Neural progenitor cell (in vitro differentiated cells): ENCODE data around the gene NRF1.

Experiments used
- EZH2 ChIP-seq: fragments of 200-600 bp; sonication (generic); IDR thresholded peaks from 2 replicates; pipeline ENCODE4 v1.6.1; 2017; ENCODE audit warnings: antibody characterized with exemption, mild to moderate bottlenecking, moderate library complexity
- EZH2phosphoT487 ChIP-seq: fragments of 200-600 bp; sonication (generic); IDR thresholded peaks from 2 replicates; pipeline ENCODE4 v1.6.1; 2017; ENCODE audit warnings: antibody characterized with exemption
- TF ChIP-seq, protein P1 (sequence below): fragments of 200-600 bp; sonication (generic); IDR thresholded peaks from 2 replicates; pipeline ENCODE4 v1.5.1; 2017; ENCODE audit warnings: antibody characterized with exemption, mild to moderate bottlenecking

DNA sequence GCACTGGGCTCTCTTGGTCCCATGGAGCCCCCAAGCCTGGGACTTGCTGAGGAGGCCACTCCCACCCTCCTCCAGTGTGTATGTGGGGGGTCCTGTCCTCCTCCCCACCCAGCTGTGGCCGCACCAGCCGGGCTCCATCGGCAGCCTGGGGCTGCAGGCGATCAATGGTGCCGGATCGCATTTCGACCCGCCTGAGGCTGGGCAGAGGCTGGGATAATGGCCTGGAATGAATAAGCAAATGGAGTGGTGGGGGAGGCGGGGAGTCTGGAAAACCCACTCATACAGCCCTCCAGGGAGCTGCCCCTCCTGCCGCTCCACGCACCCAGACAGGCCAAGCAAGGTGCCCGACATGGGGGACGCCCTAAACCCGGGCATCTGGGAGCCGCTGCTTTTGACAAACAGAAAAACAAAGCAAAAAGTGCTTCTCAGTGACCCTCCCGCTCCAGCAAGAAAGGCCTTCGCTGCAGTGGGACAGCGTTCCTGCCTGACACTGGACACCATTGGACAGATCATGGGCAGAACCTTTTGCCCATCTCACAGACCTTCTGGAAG lies 160.5 kb downstream of the NRF1 start:
- TF ChIP-seq, protein P1, sequence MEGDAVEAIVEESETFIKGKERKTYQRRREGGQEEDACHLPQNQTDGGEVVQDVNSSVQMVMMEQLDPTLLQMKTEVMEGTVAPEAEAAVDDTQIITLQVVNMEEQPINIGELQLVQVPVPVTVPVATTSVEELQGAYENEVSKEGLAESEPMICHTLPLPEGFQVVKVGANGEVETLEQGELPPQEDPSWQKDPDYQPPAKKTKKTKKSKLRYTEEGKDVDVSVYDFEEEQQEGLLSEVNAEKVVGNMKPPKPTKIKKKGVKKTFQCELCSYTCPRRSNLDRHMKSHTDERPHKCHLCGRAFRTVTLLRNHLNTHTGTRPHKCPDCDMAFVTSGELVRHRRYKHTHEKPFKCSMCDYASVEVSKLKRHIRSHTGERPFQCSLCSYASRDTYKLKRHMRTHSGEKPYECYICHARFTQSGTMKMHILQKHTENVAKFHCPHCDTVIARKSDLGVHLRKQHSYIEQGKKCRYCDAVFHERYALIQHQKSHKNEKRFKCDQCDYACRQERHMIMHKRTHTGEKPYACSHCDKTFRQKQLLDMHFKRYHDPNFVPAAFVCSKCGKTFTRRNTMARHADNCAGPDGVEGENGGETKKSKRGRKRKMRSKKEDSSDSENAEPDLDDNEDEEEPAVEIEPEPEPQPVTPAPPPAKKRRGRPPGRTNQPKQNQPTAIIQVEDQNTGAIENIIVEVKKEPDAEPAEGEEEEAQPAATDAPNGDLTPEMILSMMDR = no peak
- TF ChIP-seq EZH2 (no peak), EZH2phosphoT487 (no peak)
